Astrocyte of the cerebellum (primary cell): ENCODE results near the gene UGDH.
"Not testable (repeated sequence)": the region's sequence is repeated elsewhere in the genome, so short reads cannot be mapped to it uniquely, and the experiment has no call there.

Source experiments
- DNase-seq: peaks from one replicate; pipeline ENCODE4 v3.0.0-alpha.2; 2011; ENCODE audit warnings: low read depth
- H3K4me3 ChIP-seq: 2 replicates; pipeline ENCODE4 v1.5.1; 2011; ENCODE audit warnings: mild to moderate bottlenecking, low read depth, low read length, moderate library complexity
- in situ Hi-C: cut with HindIII; loops from 2 replicates; pipeline ENCODE4 v1.10.0; 2017; ENCODE audit warnings: low sequenced_read_pairs
- TF ChIP-seq, protein P1 (sequence below): IDR thresholded peaks from 2 replicates; pipeline ENCODE4 v1.5.1; 2012; ENCODE audit warnings: low read length, low read depth, moderate library complexity, mild to moderate bottlenecking; ENCODE audit errors: missing control alignments

UGDH gene

DNA sequence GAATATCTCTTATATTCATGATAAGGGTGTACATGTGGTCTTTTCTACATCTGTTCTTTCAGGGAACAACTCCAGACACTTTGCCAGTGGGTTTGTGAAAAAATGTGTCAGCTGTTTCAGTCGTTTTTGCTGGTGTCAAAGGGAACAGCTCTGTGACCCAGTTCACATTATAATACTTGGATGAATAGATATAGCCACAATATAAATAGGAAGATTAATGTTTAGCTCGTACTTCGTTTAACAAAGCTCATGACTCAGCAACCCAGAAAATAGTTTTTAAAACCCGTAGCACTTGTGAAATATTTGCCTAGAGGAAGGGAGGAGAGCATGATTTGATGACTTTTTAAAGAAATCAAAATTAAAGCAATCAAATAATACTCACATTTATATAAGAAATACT lies 60.5 kb downstream of the UGDH start:
- in situ Hi-C loops: loop anchor here (5.0 kb wide), 1 partner anchor 41 kb away; no protein-coding TSS in a partner anchor
- DNase-seq: no peak
- TF ChIP-seq, protein P1, sequence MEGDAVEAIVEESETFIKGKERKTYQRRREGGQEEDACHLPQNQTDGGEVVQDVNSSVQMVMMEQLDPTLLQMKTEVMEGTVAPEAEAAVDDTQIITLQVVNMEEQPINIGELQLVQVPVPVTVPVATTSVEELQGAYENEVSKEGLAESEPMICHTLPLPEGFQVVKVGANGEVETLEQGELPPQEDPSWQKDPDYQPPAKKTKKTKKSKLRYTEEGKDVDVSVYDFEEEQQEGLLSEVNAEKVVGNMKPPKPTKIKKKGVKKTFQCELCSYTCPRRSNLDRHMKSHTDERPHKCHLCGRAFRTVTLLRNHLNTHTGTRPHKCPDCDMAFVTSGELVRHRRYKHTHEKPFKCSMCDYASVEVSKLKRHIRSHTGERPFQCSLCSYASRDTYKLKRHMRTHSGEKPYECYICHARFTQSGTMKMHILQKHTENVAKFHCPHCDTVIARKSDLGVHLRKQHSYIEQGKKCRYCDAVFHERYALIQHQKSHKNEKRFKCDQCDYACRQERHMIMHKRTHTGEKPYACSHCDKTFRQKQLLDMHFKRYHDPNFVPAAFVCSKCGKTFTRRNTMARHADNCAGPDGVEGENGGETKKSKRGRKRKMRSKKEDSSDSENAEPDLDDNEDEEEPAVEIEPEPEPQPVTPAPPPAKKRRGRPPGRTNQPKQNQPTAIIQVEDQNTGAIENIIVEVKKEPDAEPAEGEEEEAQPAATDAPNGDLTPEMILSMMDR: no peak
- H3K4me3 ChIP-seq: no peak overlapping the region

DNA sequence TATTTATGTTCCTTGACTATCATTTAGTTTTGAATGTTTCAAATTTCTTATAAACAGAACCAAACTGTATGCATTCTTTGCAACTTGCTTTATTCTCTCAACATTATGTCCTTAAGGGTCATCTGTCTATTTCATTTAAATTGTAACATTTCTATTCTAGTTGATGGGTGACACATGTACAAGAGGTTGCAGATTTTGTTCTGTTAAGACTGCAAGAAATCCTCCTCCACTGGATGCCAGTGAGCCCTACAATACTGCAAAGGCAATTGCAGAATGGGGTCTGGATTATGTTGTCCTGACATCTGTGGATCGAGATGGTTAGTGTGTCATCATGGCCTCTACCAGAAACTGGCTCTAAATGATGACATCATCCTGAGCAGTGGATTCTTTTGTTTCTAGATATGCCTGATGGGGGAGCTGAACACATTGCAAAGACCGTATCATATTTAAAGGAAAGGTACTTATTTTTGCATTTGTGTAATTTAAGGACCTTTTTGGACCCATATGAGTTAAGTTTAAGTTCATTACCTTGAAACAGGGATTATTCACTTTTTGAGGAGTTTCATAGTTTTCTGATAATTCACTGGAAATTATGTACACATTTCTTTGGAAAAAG lies 62.2 kb downstream of the UGDH start:
- DNase-seq: peak; percentile 46
- in situ Hi-C loops: loop anchor here (5.0 kb wide), 1 partner anchor 42 kb away; no protein-coding TSS in a partner anchor
- TF ChIP-seq, protein P1: no peak
- H3K4me3 ChIP-seq: no peak overlapping the region

DNA sequence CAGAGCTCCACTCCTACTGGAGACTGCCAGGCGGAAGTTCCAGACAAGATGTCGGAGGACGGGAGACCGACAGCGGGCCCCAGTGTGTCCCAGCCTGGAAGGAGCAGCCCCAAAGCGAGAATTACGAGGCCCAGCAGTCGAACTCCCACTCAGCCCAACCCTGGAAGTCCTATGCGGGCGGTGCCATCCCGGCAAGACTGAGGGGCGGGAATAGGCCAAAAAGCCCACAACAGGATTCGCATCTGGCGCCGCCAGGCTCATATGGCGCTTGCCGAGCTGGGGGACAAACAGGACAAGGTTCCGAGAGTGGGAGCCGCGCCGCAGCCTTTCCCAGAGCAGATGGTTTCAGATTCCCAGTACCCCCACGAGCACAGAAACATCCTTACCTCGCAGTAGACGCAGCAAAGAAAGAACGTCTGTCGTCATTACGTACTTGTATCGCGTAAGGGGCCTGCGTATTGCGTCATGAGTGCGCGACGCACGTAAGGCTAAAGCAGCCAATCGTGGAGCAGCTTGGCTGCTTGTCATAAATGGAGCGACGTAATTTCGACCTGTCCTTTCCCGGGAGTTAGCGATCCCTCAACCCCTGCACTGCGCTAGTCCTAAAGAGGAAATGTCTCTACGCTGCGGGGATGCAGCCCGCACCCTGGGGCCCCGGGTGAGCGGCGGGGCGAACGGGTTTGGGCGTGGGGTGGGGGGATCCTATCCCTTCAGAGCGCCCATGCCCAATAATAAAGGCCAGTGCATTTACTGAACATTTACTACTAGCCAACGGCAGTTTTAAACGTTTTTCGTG lies 68.5 kb downstream of the UGDH start, which contains the start of the genes LIAS and RPL9:
TSS of gene LIAS (plus strand) at position 552 of the 796 bp plus-strand sequence. CDS start at position 614, 62 bp downstream.
TSS of gene RPL9 (minus strand) at position 418 of the 796 bp plus-strand sequence. CDS start 483 bp downstream, outside the sequence.
- TF ChIP-seq, protein P1: no peak
- DNase-seq: peak; percentile 99
- in situ Hi-C loops: no loop called here
- H3K4me3 ChIP-seq: peak within 1 kb of the TSS; percentile 81

DNA sequence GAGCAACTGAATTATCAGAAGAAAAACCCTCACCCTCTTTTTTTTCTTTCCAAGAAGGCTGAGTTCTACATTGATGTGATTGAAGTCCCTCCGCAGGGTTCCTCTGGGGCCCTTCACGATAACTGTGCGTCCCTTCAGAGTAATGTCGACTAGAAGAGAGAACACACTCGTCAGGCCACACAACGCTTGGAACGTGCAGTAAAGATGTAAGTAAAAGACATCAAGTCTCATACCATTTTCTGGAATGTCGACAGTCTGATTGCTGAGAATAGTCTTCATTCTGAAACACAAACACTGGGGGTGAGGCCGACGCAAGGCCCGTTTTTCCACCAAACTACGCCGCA lies 69.1 kb downstream of the UGDH start:
- DNase-seq, in situ Hi-C loops: not testable (repeated sequence)
- peak overlapping the region; percentile 81 for H3K4me3 ChIP-seq

DNA sequence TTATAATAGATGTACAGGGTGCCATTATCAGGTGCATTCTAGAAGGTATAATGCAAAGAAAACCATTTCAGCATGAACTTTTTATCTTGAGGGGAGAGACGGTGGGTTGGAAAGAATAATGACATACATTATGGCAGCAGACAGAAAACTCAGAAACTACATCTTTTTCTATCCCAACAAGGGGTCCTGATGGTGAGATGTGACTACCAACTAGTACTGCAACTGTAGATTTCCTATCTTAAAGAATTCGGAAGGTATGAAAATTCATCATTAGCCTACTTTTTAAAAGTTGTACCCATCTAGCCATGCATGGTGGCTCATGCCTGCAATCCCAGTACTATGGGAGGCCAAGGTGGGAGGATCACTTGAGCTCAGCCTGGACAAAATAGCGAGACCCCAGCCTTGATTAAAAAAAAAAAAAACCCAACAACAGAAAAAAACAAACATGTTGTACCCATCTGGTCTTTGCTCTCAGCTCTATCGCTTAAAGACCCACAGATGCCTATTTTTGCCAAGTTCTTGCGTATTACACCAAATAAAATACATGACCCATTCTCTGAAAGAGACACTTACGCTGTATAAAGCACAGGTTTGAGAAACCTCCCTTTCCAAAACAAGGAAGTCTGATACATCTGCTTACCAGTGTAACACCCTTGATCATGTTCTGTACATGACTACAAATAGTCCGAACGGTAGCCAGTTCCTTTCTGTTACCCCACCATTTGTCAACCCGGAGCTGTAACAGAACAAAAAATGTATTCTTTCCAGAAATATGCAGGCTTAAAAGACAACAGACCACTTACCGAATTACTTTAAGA lies 70.1 kb downstream of the UGDH start:
- no peak for DNase-seq
- peak overlapping the region; percentile 81 for H3K4me3 ChIP-seq
- TF ChIP-seq, protein P1: no peak
- in situ Hi-C loops: no loop called here

DNA sequence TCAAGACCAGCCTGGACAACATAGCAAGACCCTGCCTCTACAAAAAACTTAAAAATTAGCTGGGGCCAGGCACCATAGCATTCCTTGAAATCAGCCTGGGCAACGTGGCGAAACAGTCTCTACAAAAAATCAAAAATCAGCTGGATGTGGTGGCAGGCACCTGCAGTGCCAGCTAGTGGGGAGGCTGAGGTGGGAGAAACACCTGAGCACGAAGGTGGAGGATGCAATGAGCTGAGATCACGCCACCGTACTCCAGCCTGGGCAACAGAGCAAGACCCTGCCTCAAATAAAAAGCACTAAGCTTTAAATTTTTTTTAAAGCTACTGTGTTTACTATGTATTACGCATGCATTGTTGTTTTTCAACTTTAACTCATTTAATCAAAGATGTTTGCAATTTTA lies 71.8 kb downstream of the UGDH start:
- TF ChIP-seq, protein P1: no peak
- DNase-seq: no peak
- no peak overlapping the region for H3K4me3 ChIP-seq
- in situ Hi-C loops: no loop called here
